ENCODE data around the gene HLCS. TPM values are rescaled to one million over a fixed set of nuclear protein-coding genes. Genes with fewer than 3 reads are reported as not detected.

HLCS gene
- total RNA-seq, 6 experiments from 2014 or later: 20.3 to 24.5 (median 22.2) TPM

GRCh38 chr21:36744190-36744559, 222.3 kb downstream of the HLCS start:
- H3K9me3 Mint-ChIP-seq: no peaks in the 10 kb centered on the region
- no peaks in the 10 kb centered on the region for H3K36me3 Mint-ChIP-seq (ENCODE audit: low read depth)
- DNase-seq: no peak
- no peak for TF ChIP-seq CTCF (IDR thresholded peaks at IDR 0.05)
- H3K27ac Mint-ChIP-seq: no peak overlapping the region
- H3K27me3 Mint-ChIP-seq (ENCODE audit: insufficient read depth): peaks cover 15% of the 10 kb centered on the region
- H3K4me3 Mint-ChIP-seq: no peak overlapping the region
- H3K4me1 Mint-ChIP-seq (ENCODE audit: low read depth): peaks cover 15% of the 10 kb centered on the region

GRCh38 chr21:36743446-36743845, 223.0 kb downstream of the HLCS start:
- TF ChIP-seq CTCF (IDR thresholded peaks at IDR 0.05): no peak
- Mint-ChIP-seq H3K9me3 (no peaks in the 10 kb centered on the region), H3K27me3 (ENCODE audit: insufficient read depth) (peaks cover 22% of the 10 kb centered on the region), H3K4me3 (no peak overlapping the region), H3K4me1 (ENCODE audit: low read depth) (peaks cover 12% of the 10 kb centered on the region), H3K36me3 (ENCODE audit: low read depth) (no peaks in the 10 kb centered on the region), H3K27ac (no peak overlapping the region)
- DNase-seq: no peak

GRCh38 chr21:36743008-36743407, 223.5 kb downstream of the HLCS start:
- H3K4me3 Mint-ChIP-seq: no peak overlapping the region
- H3K9me3 Mint-ChIP-seq: no peaks in the 10 kb centered on the region
- H3K36me3 Mint-ChIP-seq (ENCODE audit: low read depth): no peaks in the 10 kb centered on the region
- H3K27ac Mint-ChIP-seq: no peak overlapping the region
- TF ChIP-seq CTCF (IDR thresholded peaks at IDR 0.05): no peak
- no peak for DNase-seq
- peaks cover 10% of the 10 kb centered on the region for H3K4me1 Mint-ChIP-seq (ENCODE audit: low read depth)
- H3K27me3 Mint-ChIP-seq (ENCODE audit: insufficient read depth): peaks cover 24% of the 10 kb centered on the region

- peaks cover 30% of the 10 kb centered on the region for H3K27me3 Mint-ChIP-seq (ENCODE audit: insufficient read depth)
- H3K27ac Mint-ChIP-seq: no peak overlapping the region
- peaks cover 3% of the 10 kb centered on the region for H3K4me1 Mint-ChIP-seq (ENCODE audit: low read depth)
- H3K36me3 Mint-ChIP-seq (ENCODE audit: low read depth): no peaks in the 10 kb centered on the region
- no peaks in the 10 kb centered on the region for H3K9me3 Mint-ChIP-seq
- TF ChIP-seq CTCF (IDR thresholded peaks at IDR 0.05): no peak
- no peak overlapping the region for H3K4me3 Mint-ChIP-seq
- DNase-seq: no peak
Observed at GRCh38 chr21:36741506-36741905, 225.0 kb downstream of the HLCS start.

- Mint-ChIP-seq H3K4me3 (no peak overlapping the region), H3K27ac (no peak overlapping the region), H3K9me3 (peaks cover 4% of the 10 kb centered on the region; the same call in 1 of the 2 replicates), H3K27me3 (ENCODE audit: insufficient read depth) (peaks cover 35% of the 10 kb centered on the region), H3K36me3 (ENCODE audit: low read depth) (no peaks in the 10 kb centered on the region), H3K4me1 (ENCODE audit: low read depth) (no peaks in the 10 kb centered on the region)
- no peak for DNase-seq
- no peak for TF ChIP-seq CTCF (IDR thresholded peaks at IDR 0.05)
Observed at GRCh38 chr21:36738489-36739126, 227.9 kb downstream of the HLCS start.

Data from HFFc6 (cell line).